Esophagus squamous epithelium (tissue), 5 donors: ENCODE results near the gene SLC24A5. TPM values are rescaled to one million over a fixed set of nuclear protein-coding genes. Genes with fewer than 3 reads are reported as not detected.

Experiments
- DNase-seq: peaks from one replicate; lab custom pipeline; 2025; lab: John Stamatoyannopoulos, UW
- H3K27ac ChIP-seq, 4 donors: fragments of 200-600 bp; sonication (generic); one replicate each; pipeline ENCODE4 v1.5.1; 2016 to 2019; ENCODE audit warnings: mild to moderate bottlenecking in 1 of 4
- H3K27me3 ChIP-seq, 4 donors: fragments of 200-600 bp; sonication (generic); 1 replicate in 3 of 4; 2 replicates in 1 of 4; pipeline versions ENCODE4 v1.5.1 to v1.6.0; 2017 to 2021; ENCODE audit warnings: antibody characterized with exemption in 1 of 4
- H3K36me3 ChIP-seq, 3 donors: fragments of 200-600 bp; sonication (generic); one replicate each; pipeline ENCODE4 v1.5.1; 2016 to 2019
- H3K4me1 ChIP-seq, 3 donors: fragments of 200-600 bp; sonication (generic); one replicate each; pipeline ENCODE4 v1.5.1; 2017 to 2019
- H3K4me3 ChIP-seq, 4 donors: fragments of 200-600 bp; sonication (generic); 1 replicate in 3 of 4; 2 replicates in 1 of 4; pipeline ENCODE4 v1.5.1; 2016 to 2019; ENCODE audit warnings: mild to moderate bottlenecking in 2 of 4, moderate library complexity in 1 of 4
- H3K9me3 ChIP-seq, 3 donors: fragments of 200-600 bp; sonication (generic); one replicate each; pipeline ENCODE4 v1.5.1; 2016 to 2019
- CTCF ChIP-seq, 6 experiments: fragments of 450-650 bp in 4 of 6; fragments of 200-600 bp in 2 of 6; sonication (generic) in 2 of 6; IDR thresholded peaks; one replicate each; pipeline ENCODE4 v1.5.1; 2016 to 2019; ENCODE audit warnings: antibody characterized with exemption in 6 of 6, mild to moderate bottlenecking in 4 of 6, moderate library complexity in 4 of 6
- POLR2A ChIP-seq, 4 donors: fragments of 450-650 bp; IDR thresholded peaks; one replicate each; pipeline ENCODE4 v1.6.1; 2017; ENCODE audit warnings: antibody characterized with exemption in 4 of 4, mild to moderate bottlenecking in 4 of 4, moderate library complexity in 3 of 4
- WGBS, 2 donors: methylation state at CpG; one replicate each; pipeline ENCODE4 v1.1.5; 2018; 5-methylcytosine and 5-hydroxymethylcytosine counted together
- intact Hi-C: fragments of 100-400 bp; cut with DNase I; formaldehyde crosslinking; loops from one replicate; pipeline ENCODE4 v1.15.0; 2022
- total RNA-seq, 4 donors: library from RNA; depleted of rRNA; stranded (reverse); fragments of >200 nt; gene quantifications; one replicate each; pipeline ENCODE4 v1.1.0, GENCODE V29; 2016
- donor health status: DM: yes; HTN: yes; CAD: no.

The SLC24A5 gene
- total RNA-seq, 4 donors from 2014 or later, result not detected

- H3K36me3 ChIP-seq, result no peaks in the 10 kb centered on the region
- no peak for DNase-seq
- TF ChIP-seq CTCF (IDR thresholded peaks at IDR 0.05) (no peak), POLR2A (IDR thresholded peaks at IDR 0.05) (no peak)
- no peaks in the 10 kb centered on the region for H3K4me1 ChIP-seq
- 78 to 86% methylated on average over 8 of the region's 8 CpGs for WGBS, 2 donors
- peaks cover 0 to 4% (median 0%) of the 10 kb centered on the region in 4 donors for H3K27me3 ChIP-seq
- intact Hi-C loops, result no loop called here
- no peaks in the 10 kb centered on the region for H3K9me3 ChIP-seq
- no peak overlapping the region for H3K27ac ChIP-seq
- no peak overlapping the region for H3K4me3 ChIP-seq
Observed at GRCh38 chr15:48121849-48122248, 1.1 kb downstream of the SLC24A5 start.

- no peaks in the 10 kb centered on the region for H3K4me1 ChIP-seq
- H3K9me3 ChIP-seq, result no peaks in the 10 kb centered on the region
- intact Hi-C loops, result no loop called here
- TF ChIP-seq CTCF (IDR thresholded peaks at IDR 0.05), result no peak
- no peak for TF ChIP-seq POLR2A (IDR thresholded peaks at IDR 0.05)
- no peak for DNase-seq
- H3K4me3 ChIP-seq, result no peak overlapping the region
- no peaks in the 10 kb centered on the region for H3K36me3 ChIP-seq
- H3K27ac ChIP-seq, result no peak overlapping the region
- 71 to 88% methylated on average over 3 to 5 of the region's 6 CpGs for WGBS, 2 donors
- H3K27me3 ChIP-seq, result no peaks in the 10 kb centered on the region
Observed at GRCh38 chr15:48126667-48127355, 6.0 kb downstream of the SLC24A5 start.

- Histone ChIP-seq H3K4me1 (no peaks in the 10 kb centered on the region), H3K27me3 (no peaks in the 10 kb centered on the region), H3K4me3 (no peak overlapping the region), H3K9me3 (no peaks in the 10 kb centered on the region), H3K27ac (no peak overlapping the region), H3K36me3 (no peaks in the 10 kb centered on the region)
- no peak for DNase-seq
- no peak for TF ChIP-seq CTCF (IDR thresholded peaks at IDR 0.05)
- no peak for TF ChIP-seq POLR2A (IDR thresholded peaks at IDR 0.05)
- intact Hi-C loops, result no loop called here
Observed at GRCh38 chr15:48131324-48131723, 10.5 kb downstream of the SLC24A5 start.

GRCh38 chr15:48132874-48133273 is 12.1 kb downstream of the SLC24A5 start:
- WGBS, 2 donors, result 74 to 77% methylated on average over 6 of the region's 6 CpGs
- Histone ChIP-seq H3K27ac (no peak overlapping the region), H3K36me3 (no peaks in the 10 kb centered on the region), H3K27me3 (no peaks in the 10 kb centered on the region), H3K4me3 (no peak overlapping the region), H3K4me1 (no peaks in the 10 kb centered on the region), H3K9me3 (no peaks in the 10 kb centered on the region)
- no peak for TF ChIP-seq POLR2A (IDR thresholded peaks at IDR 0.05)
- no peak for TF ChIP-seq CTCF (IDR thresholded peaks at IDR 0.05)
- intact Hi-C loops, result no loop called here
- DNase-seq, result no peak

- intact Hi-C loops, result no loop called here
- Histone ChIP-seq H3K27me3 (no peaks in the 10 kb centered on the region), H3K4me1 (peaks cover 0 to 6% (median 0%) of the 10 kb centered on the region in 3 donors), H3K36me3 (no peaks in the 10 kb centered on the region), H3K27ac (no peak overlapping the region), H3K9me3 (no peaks in the 10 kb centered on the region), H3K4me3 (no peak overlapping the region)
- 45 to 46% methylated on average over 1 of the region's 1 CpG for WGBS, 2 donors
- no peak for TF ChIP-seq POLR2A (IDR thresholded peaks at IDR 0.05)
- TF ChIP-seq CTCF (IDR thresholded peaks at IDR 0.05), result no peak
- no peak for DNase-seq
Observed at GRCh38 chr15:48143856-48144255, 23.1 kb downstream of the SLC24A5 start.
